ENCODE data around the gene CDKN2B-AS1.

CDKN2B-AS1 gene

GRCh38 chr9:22053178-22053577 is 58.6 kb downstream of the CDKN2B-AS1 start:
- ChIA-PET POLR2A (interaction anchor here (0.8 to 2.3 kb wide), 4 partner anchors 32 to 186 kb away, joined by 3 to 5 read pairs (median 4); partner anchors contain the start of gene CDKN2B), CTCF (interaction anchor here (0.5 to 4.1 kb wide), 18 partner anchors 8 to 402 kb away, joined by 3 to 29 read pairs (median 4); partner anchors contain the start of gene CDKN2B)
- peaks cover 15% of the 10 kb centered on the region for H3K4me1 ChIP-seq (ENCODE audit: control insufficient read depth, insufficient read depth, low read length)
- H3K9me3 ChIP-seq (ENCODE audit: control insufficient read depth, insufficient read depth, low read depth, low read length), result no peaks in the 10 kb centered on the region
- no peak overlapping the region for H3K4me3 ChIP-seq (ENCODE audit: low read depth, low read length)
- H3K27ac ChIP-seq (ENCODE audit: extremely low read depth, low read depth, low read length), result peak overlapping the region; percentile 64
- peaks cover 9 to 45% of the 10 kb centered on the region in 2 experiments for H3K36me3 ChIP-seq (ENCODE audit: control insufficient read depth in 2 of 2, insufficient read depth in 1 of 2, low read length in 2 of 2)
- no peak for TF ChIP-seq ZBTB1 (tag by site-specific recombination; IDR thresholded peaks at IDR 0.05)
- TF ChIP-seq HOXC10 (CRISPR knock-in tag; IDR thresholded peaks at IDR 0.05), result no peak
- no peak for TF ChIP-seq TRIM28 (IDR thresholded peaks at IDR 0.05; ENCODE audit: borderline replicate concordance, low read length)

- TF ChIP-seq MZF1 (tag by site-specific recombination; IDR thresholded peaks at IDR 0.05; ENCODE audit: borderline replicate concordance), result no peak
- no peak for TF ChIP-seq ZNF354C (tag by site-specific recombination; IDR thresholded peaks at IDR 0.05; ENCODE audit: borderline replicate concordance, low read depth)
- TF ChIP-seq INSM2 (tag by site-specific recombination; IDR thresholded peaks at IDR 0.05), result no peak
- no peak for TF ChIP-seq ZNF48 (tag by site-specific recombination; IDR thresholded peaks at IDR 0.05)
- peak; percentile 71 for TF ChIP-seq ZNF664 (tag by site-specific recombination; IDR thresholded peaks at IDR 0.05)
- TF ChIP-seq ZBTB17 (tag by site-specific recombination; IDR thresholded peaks at IDR 0.05), result no peak
- Histone ChIP-seq H3K4me1 (ENCODE audit: control insufficient read depth, insufficient read depth, low read length) (peaks cover 15% of the 10 kb centered on the region), H3K9me3 (ENCODE audit: control insufficient read depth, insufficient read depth, low read depth, low read length) (no peaks in the 10 kb centered on the region), H3K36me3 (ENCODE audit: control insufficient read depth in 2 of 2, insufficient read depth in 1 of 2, low read length in 2 of 2) (peaks cover 9 to 53% of the 10 kb centered on the region in 2 experiments), H3K27ac (ENCODE audit: extremely low read depth, low read depth, low read length) (no peak overlapping the region), H3K4me3 (ENCODE audit: low read depth, low read length) (no peak overlapping the region)
- ChIA-PET POLR2A (interaction anchor here (1.1 to 2.3 kb wide), 3 partner anchors 45 to 185 kb away, joined by 4 to 5 read pairs (median 5); partner anchors contain the start of gene CDKN2B), CTCF (interaction anchor here (0.6 to 4.1 kb wide), 14 partner anchors 8 to 401 kb away, joined by 3 to 29 read pairs (median 4); no protein-coding TSS in a partner anchor)
Observed at GRCh38 chr9:22054076-22054475, 59.5 kb downstream of the CDKN2B-AS1 start.

- Histone ChIP-seq H3K36me3 (ENCODE audit: control insufficient read depth in 2 of 2, insufficient read depth in 1 of 2, low read length in 2 of 2) (peaks cover 9 to 52% of the 10 kb centered on the region in 2 experiments), H3K4me3 (ENCODE audit: low read depth, low read length) (no peak overlapping the region), H3K4me1 (ENCODE audit: control insufficient read depth, insufficient read depth, low read length) (peaks cover 15% of the 10 kb centered on the region), H3K9me3 (ENCODE audit: control insufficient read depth, insufficient read depth, low read depth, low read length) (no peaks in the 10 kb centered on the region), H3K27ac (ENCODE audit: extremely low read depth, low read depth, low read length) (no peak overlapping the region)
- CTCF ChIA-PET, result interaction anchor here (0.6 to 3.7 kb wide), 7 partner anchors 23 to 241 kb away, joined by 3 to 29 read pairs (median 4); no protein-coding TSS in a partner anchor
- POLR2A ChIA-PET, result no interaction called here
- no peak for TF ChIP-seq ZNF274 (IDR thresholded peaks at IDR 0.05; ENCODE audit: low read length)
- TF ChIP-seq ZNF274 (tag by site-specific recombination; IDR thresholded peaks at IDR 0.05; ENCODE audit: borderline replicate concordance), result no peak
Observed at GRCh38 chr9:22054529-22054928, 59.9 kb downstream of the CDKN2B-AS1 start.

- TF ChIP-seq ZNF175 (tag by site-specific recombination; IDR thresholded peaks at IDR 0.05), result no peak
- TF ChIP-seq ZNF843 (tag by site-specific recombination; IDR thresholded peaks at IDR 0.05), result no peak
- TF ChIP-seq MEIS1 (CRISPR knock-in tag; IDR thresholded peaks at IDR 0.05; ENCODE audit: borderline replicate concordance), result no peak
- no peak for TF ChIP-seq ZNF449 (tag by site-specific recombination; IDR thresholded peaks at IDR 0.05)
- TF ChIP-seq ZFP3 (tag by site-specific recombination; IDR thresholded peaks at IDR 0.05; ENCODE audit: low read depth), result no peak
- TF ChIP-seq ZNF629 (tag by site-specific recombination; IDR thresholded peaks at IDR 0.05), result no peak
- no peak for TF ChIP-seq ZBTB7A (tag by site-specific recombination; IDR thresholded peaks at IDR 0.05; ENCODE audit: low read depth)
- no peak for TF ChIP-seq PRDM1 (tag by site-specific recombination; IDR thresholded peaks at IDR 0.05)
- POLR2A ChIA-PET, result no interaction called here
- CTCF ChIA-PET, result interaction anchor here (1.0 to 1.4 kb wide), 3 partner anchors 47 to 242 kb away, joined by 3 read pairs; no protein-coding TSS in a partner anchor
- peaks cover 9 to 48% of the 10 kb centered on the region in 2 experiments for H3K36me3 ChIP-seq (ENCODE audit: control insufficient read depth in 2 of 2, insufficient read depth in 1 of 2, low read length in 2 of 2)
- H3K9me3 ChIP-seq (ENCODE audit: control insufficient read depth, insufficient read depth, low read depth, low read length), result no peaks in the 10 kb centered on the region
- peaks cover 15% of the 10 kb centered on the region for H3K4me1 ChIP-seq (ENCODE audit: control insufficient read depth, insufficient read depth, low read length)
- H3K4me3 ChIP-seq (ENCODE audit: low read depth, low read length), result no peak overlapping the region
- no peak overlapping the region for H3K27ac ChIP-seq (ENCODE audit: extremely low read depth, low read depth, low read length)
Observed at GRCh38 chr9:22055090-22055489, 60.5 kb downstream of the CDKN2B-AS1 start.
